ENCODE measurements around the gene LMBR1L. TPM values are rescaled to one million over a fixed set of nuclear protein-coding genes. Genes with fewer than 3 reads are reported as not detected.

The LMBR1L gene
- total and polyA plus RNA-seq, 2 of the 13 experiments (the other 11 are each of a cell fraction or from before 2014, with no cell fraction given): 12.2 to 65.9 TPM

DNA sequence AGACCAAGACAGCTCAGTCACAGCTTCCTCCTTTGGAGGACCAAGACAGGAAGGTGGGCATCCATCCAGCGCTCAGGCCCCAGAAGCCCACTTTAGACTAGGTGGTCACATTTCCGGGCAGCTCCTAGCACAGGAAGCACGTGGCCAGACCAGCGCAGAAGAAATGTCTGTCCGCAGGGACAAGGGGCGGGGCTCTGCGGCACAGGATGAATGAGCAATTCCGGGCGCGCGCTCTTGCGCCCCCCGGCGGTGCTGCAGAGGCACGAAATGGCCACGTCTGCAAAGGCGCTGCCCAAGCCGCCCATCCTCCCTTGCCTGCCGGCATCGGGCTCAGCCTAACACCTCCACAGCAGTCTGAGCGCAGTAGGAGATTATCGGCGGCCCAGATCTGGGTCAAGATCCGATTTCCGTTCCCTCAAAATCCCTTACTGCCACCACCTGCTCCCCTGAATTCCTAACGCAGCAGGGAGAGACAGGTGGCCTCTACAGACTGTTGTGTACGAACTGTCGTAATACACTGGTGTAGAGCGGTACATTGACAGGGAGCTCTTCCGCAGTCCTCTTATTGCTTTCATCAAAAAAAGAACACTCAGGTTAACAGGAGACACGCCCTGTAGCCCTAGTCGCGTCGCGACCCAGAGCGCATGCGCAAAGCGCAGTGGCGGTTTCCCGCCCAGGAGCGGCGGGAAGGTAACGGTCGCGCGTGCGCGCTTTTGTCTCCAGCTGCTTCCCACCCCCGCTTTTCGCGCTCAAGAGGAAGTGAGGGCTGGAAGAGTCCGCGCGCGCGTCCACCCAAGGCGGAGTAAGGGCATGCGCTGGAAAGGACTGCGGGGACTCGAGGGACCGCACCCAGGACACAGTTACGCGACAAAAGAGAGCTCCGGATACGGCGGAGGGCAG, 19.8 kb upstream of the LMBR1L start (continued):
- no peak for TF ChIP-seq ZNF7 (CRISPR knock-in tag; IDR thresholded peaks at IDR 0.05)
- peak; percentile 94 for TF ChIP-seq CENPT (CRISPR knock-in tag; IDR thresholded peaks at IDR 0.05; ENCODE audit: low read depth)
- TF ChIP-seq ZFP41 (CRISPR knock-in tag; IDR thresholded peaks at IDR 0.05; ENCODE audit: borderline replicate concordance): peak; percentile 90
- no peak for TF ChIP-seq SRF (IDR thresholded peaks at IDR 0.05; ENCODE audit: low read depth, low read length)
- TF ChIP-seq ZNF670 (CRISPR knock-in tag; IDR thresholded peaks at IDR 0.05; ENCODE audit: borderline replicate concordance): peak; percentile 94
- TF ChIP-seq, protein P1, sequence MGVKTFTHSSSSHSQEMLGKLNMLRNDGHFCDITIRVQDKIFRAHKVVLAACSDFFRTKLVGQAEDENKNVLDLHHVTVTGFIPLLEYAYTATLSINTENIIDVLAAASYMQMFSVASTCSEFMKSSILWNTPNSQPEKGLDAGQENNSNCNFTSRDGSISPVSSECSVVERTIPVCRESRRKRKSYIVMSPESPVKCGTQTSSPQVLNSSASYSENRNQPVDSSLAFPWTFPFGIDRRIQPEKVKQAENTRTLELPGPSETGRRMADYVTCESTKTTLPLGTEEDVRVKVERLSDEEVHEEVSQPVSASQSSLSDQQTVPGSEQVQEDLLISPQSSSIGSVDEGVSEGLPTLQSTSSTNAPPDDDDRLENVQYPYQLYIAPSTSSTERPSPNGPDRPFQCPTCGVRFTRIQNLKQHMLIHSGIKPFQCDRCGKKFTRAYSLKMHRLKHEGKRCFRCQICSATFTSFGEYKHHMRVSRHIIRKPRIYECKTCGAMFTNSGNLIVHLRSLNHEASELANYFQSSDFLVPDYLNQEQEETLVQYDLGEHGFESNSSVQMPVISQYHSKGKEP (CRISPR knock-in tag; IDR thresholded peaks at IDR 0.05): peak; percentile 46; the same call in 1 of the 2 replicates
- peak; percentile 50 for TF ChIP-seq RXRB (CRISPR knock-in tag; IDR thresholded peaks at IDR 0.05; ENCODE audit: borderline replicate concordance)
- TF ChIP-seq, protein P2, sequence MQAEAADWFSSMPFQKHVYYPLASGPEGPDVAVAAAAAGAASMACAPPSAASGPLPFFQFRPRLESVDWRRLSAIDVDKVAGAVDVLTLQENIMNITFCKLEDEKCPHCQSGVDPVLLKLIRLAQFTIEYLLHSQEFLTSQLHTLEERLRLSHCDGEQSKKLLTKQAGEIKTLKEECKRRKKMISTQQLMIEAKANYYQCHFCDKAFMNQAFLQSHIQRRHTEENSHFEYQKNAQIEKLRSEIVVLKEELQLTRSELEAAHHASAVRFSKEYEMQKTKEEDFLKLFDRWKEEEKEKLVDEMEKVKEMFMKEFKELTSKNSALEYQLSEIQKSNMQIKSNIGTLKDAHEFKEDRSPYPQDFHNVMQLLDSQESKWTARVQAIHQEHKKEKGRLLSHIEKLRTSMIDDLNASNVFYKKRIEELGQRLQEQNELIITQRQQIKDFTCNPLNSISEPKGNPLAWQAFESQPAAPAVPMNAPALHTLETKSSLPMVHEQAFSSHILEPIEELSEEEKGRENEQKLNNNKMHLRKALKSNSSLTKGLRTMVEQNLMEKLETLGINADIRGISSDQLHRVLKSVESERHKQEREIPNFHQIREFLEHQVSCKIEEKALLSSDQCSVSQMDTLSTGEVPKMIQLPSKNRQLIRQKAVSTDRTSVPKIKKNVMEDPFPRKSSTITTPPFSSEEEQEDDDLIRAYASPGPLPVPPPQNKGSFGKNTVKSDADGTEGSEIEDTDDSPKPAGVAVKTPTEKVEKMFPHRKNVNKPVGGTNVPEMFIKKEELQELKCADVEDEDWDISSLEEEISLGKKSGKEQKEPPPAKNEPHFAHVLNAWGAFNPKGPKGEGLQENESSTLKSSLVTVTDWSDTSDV (CRISPR knock-in tag; IDR thresholded peaks at IDR 0.05): no peak; the same call in 1 of the 2 replicates
- TF ChIP-seq SOX6 (IDR thresholded peaks at IDR 0.05): no peak
- TF ChIP-seq SOX6 (CRISPR knock-in tag; IDR thresholded peaks at IDR 0.05): peak; percentile 63
- peak; percentile 86 for TF ChIP-seq TGIF2 (CRISPR knock-in tag; IDR thresholded peaks at IDR 0.05)
- TF ChIP-seq, protein P3, sequence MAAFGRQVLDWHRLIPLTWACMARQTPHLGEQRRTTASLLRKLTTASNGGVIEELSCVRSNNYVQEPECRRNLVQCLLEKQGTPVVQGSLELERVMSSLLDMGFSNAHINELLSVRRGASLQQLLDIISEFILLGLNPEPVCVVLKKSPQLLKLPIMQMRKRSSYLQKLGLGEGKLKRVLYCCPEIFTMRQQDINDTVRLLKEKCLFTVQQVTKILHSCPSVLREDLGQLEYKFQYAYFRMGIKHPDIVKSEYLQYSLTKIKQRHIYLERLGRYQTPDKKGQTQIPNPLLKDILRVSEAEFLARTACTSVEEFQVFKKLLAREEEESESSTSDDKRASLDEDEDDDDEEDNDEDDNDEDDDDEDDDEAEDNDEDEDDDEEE (CRISPR knock-in tag; IDR thresholded peaks at IDR 0.05): peak; percentile 51; the same call in 1 of the 2 replicates
- TF ChIP-seq, protein P4, sequence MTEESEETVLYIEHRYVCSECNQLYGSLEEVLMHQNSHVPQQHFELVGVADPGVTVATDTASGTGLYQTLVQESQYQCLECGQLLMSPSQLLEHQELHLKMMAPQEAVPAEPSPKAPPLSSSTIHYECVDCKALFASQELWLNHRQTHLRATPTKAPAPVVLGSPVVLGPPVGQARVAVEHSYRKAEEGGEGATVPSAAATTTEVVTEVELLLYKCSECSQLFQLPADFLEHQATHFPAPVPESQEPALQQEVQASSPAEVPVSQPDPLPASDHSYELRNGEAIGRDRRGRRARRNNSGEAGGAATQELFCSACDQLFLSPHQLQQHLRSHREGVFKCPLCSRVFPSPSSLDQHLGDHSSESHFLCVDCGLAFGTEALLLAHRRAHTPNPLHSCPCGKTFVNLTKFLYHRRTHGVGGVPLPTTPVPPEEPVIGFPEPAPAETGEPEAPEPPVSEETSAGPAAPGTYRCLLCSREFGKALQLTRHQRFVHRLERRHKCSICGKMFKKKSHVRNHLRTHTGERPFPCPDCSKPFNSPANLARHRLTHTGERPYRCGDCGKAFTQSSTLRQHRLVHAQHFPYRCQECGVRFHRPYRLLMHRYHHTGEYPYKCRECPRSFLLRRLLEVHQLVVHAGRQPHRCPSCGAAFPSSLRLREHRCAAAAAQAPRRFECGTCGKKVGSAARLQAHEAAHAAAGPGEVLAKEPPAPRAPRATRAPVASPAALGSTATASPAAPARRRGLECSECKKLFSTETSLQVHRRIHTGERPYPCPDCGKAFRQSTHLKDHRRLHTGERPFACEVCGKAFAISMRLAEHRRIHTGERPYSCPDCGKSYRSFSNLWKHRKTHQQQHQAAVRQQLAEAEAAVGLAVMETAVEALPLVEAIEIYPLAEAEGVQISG (CRISPR knock-in tag; IDR thresholded peaks at IDR 0.05): peak; percentile 68
- peak; percentile 97 for TF ChIP-seq ZNF234 (CRISPR knock-in tag; conservative IDR thresholded peaks at IDR 0.05)
- no peak for TF ChIP-seq ATAD3A (CRISPR knock-in tag; IDR thresholded peaks at IDR 0.05)
- TF ChIP-seq SRSF9 (IDR thresholded peaks at IDR 0.05; ENCODE audit: borderline replicate concordance, insufficient read depth, low read depth, low read length, poor library complexity, severe bottlenecking): no peak
- TF ChIP-seq ZNF350 (CRISPR knock-in tag; IDR thresholded peaks at IDR 0.05; ENCODE audit: borderline replicate concordance, low read depth): peak; percentile 77
- TF ChIP-seq ARNT (IDR thresholded peaks at IDR 0.05): no peak
- no peak for TF ChIP-seq FOXP1 (IDR thresholded peaks at IDR 0.05)
- 0 out of 2 replicates have a peak, but pooled peaks have one; percentile 3 for TF ChIP-seq FOXP1 (CRISPR knock-in tag; IDR thresholded peaks at IDR 0.05)
- TF ChIP-seq DNMT1 (CRISPR knock-in tag; IDR thresholded peaks at IDR 0.05): peak; percentile 78
